ENCODE results near the gene ZNF692. TPM values are rescaled to one million over a fixed set of nuclear protein-coding genes. Genes with fewer than 3 reads are reported as not detected.

The ZNF692 gene
- total and polyA plus RNA-seq, 2 of the 13 experiments (the other 11 are each of a cell fraction or from before 2014, with no cell fraction given): 27.3 to 45.8 TPM

DNA sequence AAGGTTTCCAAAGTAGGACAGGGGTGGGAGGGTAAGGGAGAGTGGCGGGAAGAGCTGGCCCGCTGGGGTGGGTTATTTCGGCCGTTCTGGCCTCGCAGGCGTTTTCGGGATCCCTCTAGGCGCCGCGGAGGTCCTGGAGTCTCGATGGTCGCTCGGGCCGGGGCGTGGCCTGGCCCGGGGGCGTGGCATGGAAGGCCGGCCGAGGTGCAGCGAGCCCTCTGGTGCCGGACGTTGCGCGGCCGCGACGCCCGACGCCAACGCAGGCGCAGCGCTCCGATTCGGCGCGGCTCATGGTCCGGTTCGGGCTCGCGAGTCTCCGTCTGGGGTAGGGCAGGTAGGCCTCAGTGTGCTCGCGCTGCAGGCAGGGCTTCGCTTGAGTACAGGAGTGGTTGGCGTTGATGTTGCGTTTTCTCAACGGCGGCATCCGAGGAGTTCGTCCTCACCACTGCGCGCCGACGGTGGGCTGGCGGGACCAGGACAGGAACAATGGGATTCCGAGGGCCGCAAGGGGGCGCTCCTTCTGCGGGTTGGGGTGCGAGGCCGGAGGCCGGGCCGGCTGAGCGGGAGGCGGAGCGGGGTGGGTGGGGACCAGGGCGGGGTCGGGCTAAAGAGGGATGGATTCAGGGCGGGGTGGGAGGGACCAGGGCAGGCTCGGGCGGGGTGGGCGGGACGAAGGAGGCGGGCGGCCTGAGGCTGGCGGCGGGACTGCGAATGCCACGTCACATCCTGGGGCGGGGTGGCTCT, 47.3 kb upstream of the ZNF692 start, which contains the start of gene PGBD2 (continued):
- TF ChIP-seq BCL3 (CRISPR knock-in tag; IDR thresholded peaks at IDR 0.05) (peak; percentile 97), GATAD1 (CRISPR knock-in tag; IDR thresholded peaks at IDR 0.05) (0 out of 2 replicates have a peak, but pooled peaks have one; percentile 53), HMG20A (CRISPR knock-in tag; IDR thresholded peaks at IDR 0.05; ENCODE audit: borderline replicate concordance) (0 out of 2 replicates have a peak, but pooled peaks have one; percentile 20), RFX5 (IDR thresholded peaks at IDR 0.05; ENCODE audit: low read depth, low read length) (peak; percentile 55; the same call in 1 of the 2 replicates), ZNF709 (CRISPR knock-in tag; IDR thresholded peaks at IDR 0.05) (peak; percentile 92; the same call in 1 of the 2 replicates), ZNF644 (CRISPR knock-in tag; IDR thresholded peaks at IDR 0.05; ENCODE audit: low read depth) (0 out of 2 replicates have a peak, but pooled peaks have one; percentile 22), IRX3 (CRISPR knock-in tag; IDR thresholded peaks at IDR 0.05; ENCODE audit: borderline replicate concordance, low read depth) (peak; percentile 91; the same call in 1 of the 2 replicates), ZNF296 (CRISPR knock-in tag; conservative IDR thresholded peaks at IDR 0.05) (no peak), ZNF230 (CRISPR knock-in tag; IDR thresholded peaks at IDR 0.05) (peak; percentile 97), RBM39 (IDR thresholded peaks at IDR 0.05; ENCODE audit: low read depth, low read length, poor library complexity, severe bottlenecking) (peak; percentile 69), POLR2AphosphoS5 (IDR thresholded peaks at IDR 0.05; ENCODE audit: low read depth, low read length) (peak; percentile 88), CENPX (CRISPR knock-in tag; IDR thresholded peaks at IDR 0.05) (no peak), HES4 (CRISPR knock-in tag; IDR thresholded peaks at IDR 0.05; ENCODE audit: borderline replicate concordance) (peak; percentile 77; the same call in 1 of the 2 replicates), ZNF790 (CRISPR knock-in tag; IDR thresholded peaks at IDR 0.05; ENCODE audit: borderline replicate concordance) (peak; percentile 92; the same call in 1 of the 2 replicates), ZFP36L2 (CRISPR knock-in tag; IDR thresholded peaks at IDR 0.05) (0 out of 2 replicates have a peak, but pooled peaks have one; percentile 45), POLR2G (IDR thresholded peaks at IDR 0.05; ENCODE audit: low read depth, low read length) (peak; percentile 89), CEBPB (IDR thresholded peaks at IDR 0.05; ENCODE audit: borderline replicate concordance, low read depth, low read length) (no peak), ZNF616 (CRISPR knock-in tag; IDR thresholded peaks at IDR 0.05; ENCODE audit: low read depth) (peak; percentile 90; the same call in 1 of the 2 replicates), YEATS2 (CRISPR knock-in tag; IDR thresholded peaks at IDR 0.05; ENCODE audit: borderline replicate concordance) (peak; percentile 87), SP4 (CRISPR knock-in tag; IDR thresholded peaks at IDR 0.05) (peak; percentile 97), SRY (CRISPR knock-in tag; IDR thresholded peaks at IDR 0.05) (peak; percentile 97), ASH2L (IDR thresholded peaks at IDR 0.05; ENCODE audit: insufficient read length, low read depth, low read length) (peak; percentile 76), ZNF713 (CRISPR knock-in tag; IDR thresholded peaks at IDR 0.05) (peak; percentile 82; the same call in 1 of the 2 replicates)
- TF ChIP-seq, protein P1, sequence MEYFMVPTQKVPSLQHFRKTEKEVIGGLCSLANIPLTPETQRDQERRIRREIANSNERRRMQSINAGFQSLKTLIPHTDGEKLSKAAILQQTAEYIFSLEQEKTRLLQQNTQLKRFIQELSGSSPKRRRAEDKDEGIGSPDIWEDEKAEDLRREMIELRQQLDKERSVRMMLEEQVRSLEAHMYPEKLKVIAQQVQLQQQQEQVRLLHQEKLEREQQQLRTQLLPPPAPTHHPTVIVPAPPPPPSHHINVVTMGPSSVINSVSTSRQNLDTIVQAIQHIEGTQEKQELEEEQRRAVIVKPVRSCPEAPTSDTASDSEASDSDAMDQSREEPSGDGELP (IDR thresholded peaks at IDR 0.05; ENCODE audit: borderline replicate concordance, low read depth): no peak
- TF ChIP-seq, protein P2, sequence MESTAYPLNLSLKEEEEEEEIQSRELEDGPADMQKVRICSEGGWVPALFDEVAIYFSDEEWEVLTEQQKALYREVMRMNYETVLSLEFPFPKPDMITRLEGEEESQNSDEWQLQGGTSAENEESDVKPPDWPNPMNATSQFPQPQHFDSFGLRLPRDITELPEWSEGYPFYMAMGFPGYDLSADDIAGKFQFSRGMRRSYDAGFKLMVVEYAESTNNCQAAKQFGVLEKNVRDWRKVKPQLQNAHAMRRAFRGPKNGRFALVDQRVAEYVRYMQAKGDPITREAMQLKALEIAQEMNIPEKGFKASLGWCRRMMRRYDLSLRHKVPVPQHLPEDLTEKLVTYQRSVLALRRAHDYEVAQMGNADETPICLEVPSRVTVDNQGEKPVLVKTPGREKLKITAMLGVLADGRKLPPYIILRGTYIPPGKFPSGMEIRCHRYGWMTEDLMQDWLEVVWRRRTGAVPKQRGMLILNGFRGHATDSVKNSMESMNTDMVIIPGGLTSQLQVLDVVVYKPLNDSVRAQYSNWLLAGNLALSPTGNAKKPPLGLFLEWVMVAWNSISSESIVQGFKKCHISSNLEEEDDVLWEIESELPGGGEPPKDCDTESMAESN (CRISPR knock-in tag; conservative IDR thresholded peaks at IDR 0.05): peak; percentile 98
- TF ChIP-seq, protein P3, sequence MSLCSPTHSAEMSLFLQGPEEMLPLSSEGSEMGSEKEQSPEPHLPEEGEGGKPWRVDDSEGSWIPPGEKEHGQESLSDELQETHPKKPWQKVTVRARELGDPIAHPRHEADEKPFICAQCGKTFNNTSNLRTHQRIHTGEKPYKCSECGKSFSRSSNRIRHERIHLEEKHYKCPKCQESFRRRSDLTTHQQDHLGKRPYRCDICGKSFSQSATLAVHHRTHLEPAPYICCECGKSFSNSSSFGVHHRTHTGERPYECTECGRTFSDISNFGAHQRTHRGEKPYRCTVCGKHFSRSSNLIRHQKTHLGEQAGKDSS (CRISPR knock-in tag; IDR thresholded peaks at IDR 0.05; ENCODE audit: borderline replicate concordance, low read depth): peak; percentile 87; the same call in 1 of the 2 replicates

All from HepG2 (cell line).